Peyer's patch (tissue), 4 donors: Measurements from ENCODE around the gene LHX1.

Experiments used
- POLR2A ChIP-seq, 2 donors: fragments of 450-650 bp; IDR thresholded peaks; one replicate each; pipeline ENCODE4 v1.5.1; 2017; ENCODE audit warnings: antibody characterized with exemption in 2 of 2, mild to moderate bottlenecking in 2 of 2, moderate library complexity in 2 of 2
- TF ChIP-seq, protein P1 (sequence below), 6 experiments: fragments of 450-650 bp in 4 of 6; fragments of 200-600 bp in 2 of 6; sonication (generic) in 1 of 6; IDR thresholded peaks; one replicate each; pipeline ENCODE4 v1.5.1; 2017 to 2019; ENCODE audit warnings: antibody characterized with exemption in 6 of 6, mild to moderate bottlenecking in 3 of 6, moderate library complexity in 1 of 6

DNA sequence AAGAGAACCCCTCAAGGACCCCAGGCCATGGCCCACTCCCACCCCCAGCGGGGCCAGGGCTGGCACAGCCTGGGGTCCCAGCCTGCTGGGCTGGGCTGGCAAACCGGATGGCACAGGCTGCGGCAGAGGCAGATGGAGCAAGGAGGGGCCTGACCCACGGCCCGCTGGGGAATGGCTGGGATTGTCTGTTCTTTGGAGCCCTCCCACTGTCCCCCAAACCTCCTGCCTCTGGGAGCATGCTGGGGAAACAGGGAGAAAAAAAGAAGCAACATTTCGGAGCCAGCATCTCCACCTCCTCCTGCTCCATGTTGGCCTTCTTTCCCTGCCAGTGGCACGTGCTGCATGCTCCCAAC lies 37.1 kb upstream of the LHX1 start:
- TF ChIP-seq, protein P1, sequence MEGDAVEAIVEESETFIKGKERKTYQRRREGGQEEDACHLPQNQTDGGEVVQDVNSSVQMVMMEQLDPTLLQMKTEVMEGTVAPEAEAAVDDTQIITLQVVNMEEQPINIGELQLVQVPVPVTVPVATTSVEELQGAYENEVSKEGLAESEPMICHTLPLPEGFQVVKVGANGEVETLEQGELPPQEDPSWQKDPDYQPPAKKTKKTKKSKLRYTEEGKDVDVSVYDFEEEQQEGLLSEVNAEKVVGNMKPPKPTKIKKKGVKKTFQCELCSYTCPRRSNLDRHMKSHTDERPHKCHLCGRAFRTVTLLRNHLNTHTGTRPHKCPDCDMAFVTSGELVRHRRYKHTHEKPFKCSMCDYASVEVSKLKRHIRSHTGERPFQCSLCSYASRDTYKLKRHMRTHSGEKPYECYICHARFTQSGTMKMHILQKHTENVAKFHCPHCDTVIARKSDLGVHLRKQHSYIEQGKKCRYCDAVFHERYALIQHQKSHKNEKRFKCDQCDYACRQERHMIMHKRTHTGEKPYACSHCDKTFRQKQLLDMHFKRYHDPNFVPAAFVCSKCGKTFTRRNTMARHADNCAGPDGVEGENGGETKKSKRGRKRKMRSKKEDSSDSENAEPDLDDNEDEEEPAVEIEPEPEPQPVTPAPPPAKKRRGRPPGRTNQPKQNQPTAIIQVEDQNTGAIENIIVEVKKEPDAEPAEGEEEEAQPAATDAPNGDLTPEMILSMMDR (IDR thresholded peaks at IDR 0.05) = no peak
- TF ChIP-seq POLR2A (IDR thresholded peaks at IDR 0.05) = no peak
